ENCODE results near the gene SDS. TPM values are rescaled to one million over a fixed set of nuclear protein-coding genes. Genes with fewer than 3 reads are reported as not detected.

Gene SDS
- total and polyA plus RNA-seq, 2 of the 13 experiments (the other 11 are each of a cell fraction or from before 2014, with no cell fraction given) = not detected

DNA sequence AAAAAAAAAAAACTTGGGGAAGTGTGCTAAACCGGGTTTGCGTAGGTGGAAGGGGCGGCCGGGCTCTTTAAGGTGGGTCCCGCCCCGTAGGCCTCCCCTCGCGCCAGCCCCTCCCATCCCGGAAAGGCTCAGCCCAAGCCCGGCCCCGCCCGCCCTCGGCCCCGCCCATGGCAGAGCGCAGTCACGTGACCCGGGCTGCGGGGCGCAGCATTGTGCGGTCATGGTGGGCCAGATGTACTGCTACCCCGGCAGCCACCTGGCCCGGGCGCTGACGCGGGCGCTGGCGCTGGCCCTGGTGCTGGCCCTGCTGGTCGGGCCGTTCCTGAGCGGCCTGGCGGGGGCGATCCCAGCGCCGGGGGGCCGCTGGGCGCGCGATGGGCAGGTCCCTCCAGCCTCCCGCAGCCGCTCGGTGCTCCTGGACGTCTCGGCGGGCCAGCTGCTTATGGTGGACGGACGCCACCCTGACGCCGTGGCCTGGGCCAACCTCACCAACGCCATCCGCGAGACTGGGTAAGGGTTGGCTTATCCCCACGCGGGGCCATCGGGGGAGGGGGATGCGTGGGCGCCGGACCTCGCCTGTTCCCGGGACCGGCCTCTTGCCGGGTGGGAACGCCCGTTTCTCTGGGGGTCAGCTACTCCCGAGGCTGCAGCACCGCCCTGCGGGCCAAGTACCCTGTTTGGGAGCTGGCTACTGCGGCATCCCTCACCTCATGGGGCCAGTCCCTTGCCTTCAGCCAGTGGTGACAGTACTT is 45.1 kb downstream of the SDS start, which contains the start of gene PLBD2 (continued):
- TF ChIP-seq, protein P1, sequence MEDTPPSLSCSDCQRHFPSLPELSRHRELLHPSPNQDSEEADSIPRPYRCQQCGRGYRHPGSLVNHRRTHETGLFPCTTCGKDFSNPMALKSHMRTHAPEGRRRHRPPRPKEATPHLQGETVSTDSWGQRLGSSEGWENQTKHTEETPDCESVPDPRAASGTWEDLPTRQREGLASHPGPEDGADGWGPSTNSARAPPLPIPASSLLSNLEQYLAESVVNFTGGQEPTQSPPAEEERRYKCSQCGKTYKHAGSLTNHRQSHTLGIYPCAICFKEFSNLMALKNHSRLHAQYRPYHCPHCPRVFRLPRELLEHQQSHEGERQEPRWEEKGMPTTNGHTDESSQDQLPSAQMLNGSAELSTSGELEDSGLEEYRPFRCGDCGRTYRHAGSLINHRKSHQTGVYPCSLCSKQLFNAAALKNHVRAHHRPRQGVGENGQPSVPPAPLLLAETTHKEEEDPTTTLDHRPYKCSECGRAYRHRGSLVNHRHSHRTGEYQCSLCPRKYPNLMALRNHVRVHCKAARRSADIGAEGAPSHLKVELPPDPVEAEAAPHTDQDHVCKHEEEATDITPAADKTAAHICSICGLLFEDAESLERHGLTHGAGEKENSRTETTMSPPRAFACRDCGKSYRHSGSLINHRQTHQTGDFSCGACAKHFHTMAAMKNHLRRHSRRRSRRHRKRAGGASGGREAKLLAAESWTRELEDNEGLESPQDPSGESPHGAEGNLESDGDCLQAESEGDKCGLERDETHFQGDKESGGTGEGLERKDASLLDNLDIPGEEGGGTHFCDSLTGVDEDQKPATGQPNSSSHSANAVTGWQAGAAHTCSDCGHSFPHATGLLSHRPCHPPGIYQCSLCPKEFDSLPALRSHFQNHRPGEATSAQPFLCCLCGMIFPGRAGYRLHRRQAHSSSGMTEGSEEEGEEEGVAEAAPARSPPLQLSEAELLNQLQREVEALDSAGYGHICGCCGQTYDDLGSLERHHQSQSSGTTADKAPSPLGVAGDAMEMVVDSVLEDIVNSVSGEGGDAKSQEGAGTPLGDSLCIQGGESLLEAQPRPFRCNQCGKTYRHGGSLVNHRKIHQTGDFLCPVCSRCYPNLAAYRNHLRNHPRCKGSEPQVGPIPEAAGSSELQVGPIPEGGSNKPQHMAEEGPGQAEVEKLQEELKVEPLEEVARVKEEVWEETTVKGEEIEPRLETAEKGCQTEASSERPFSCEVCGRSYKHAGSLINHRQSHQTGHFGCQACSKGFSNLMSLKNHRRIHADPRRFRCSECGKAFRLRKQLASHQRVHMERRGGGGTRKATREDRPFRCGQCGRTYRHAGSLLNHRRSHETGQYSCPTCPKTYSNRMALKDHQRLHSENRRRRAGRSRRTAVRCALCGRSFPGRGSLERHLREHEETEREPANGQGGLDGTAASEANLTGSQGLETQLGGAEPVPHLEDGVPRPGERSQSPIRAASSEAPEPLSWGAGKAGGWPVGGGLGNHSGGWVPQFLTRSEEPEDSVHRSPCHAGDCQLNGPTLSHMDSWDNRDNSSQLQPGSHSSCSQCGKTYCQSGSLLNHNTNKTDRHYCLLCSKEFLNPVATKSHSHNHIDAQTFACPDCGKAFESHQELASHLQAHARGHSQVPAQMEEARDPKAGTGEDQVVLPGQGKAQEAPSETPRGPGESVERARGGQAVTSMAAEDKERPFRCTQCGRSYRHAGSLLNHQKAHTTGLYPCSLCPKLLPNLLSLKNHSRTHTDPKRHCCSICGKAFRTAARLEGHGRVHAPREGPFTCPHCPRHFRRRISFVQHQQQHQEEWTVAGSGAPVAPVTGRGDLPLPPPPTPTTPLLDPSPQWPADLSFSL (CRISPR knock-in tag; IDR thresholded peaks at IDR 0.05) = no peak
- TF ChIP-seq RFX3 (CRISPR knock-in tag; IDR thresholded peaks at IDR 0.05) (no peak), MTF2 (CRISPR knock-in tag; IDR thresholded peaks at IDR 0.05; ENCODE audit: borderline replicate concordance) (no peak), SIN3A (IDR thresholded peaks at IDR 0.05; ENCODE audit: borderline replicate concordance, low read depth, low read length) (peak; percentile 79; the same call in 1 of the 2 replicates), IRX3 (CRISPR knock-in tag; IDR thresholded peaks at IDR 0.05; ENCODE audit: borderline replicate concordance, low read depth) (0 out of 2 replicates have a peak, but pooled peaks have one; percentile 55), RFXANK (CRISPR knock-in tag; IDR thresholded peaks at IDR 0.05) (no peak), GFI1 (CRISPR knock-in tag; IDR thresholded peaks at IDR 0.05; ENCODE audit: borderline replicate concordance) (no peak), ZSCAN12 (CRISPR knock-in tag; IDR thresholded peaks at IDR 0.05) (no peak), BRD4 (CRISPR knock-in tag; IDR thresholded peaks at IDR 0.05) (no peak), ZNF781 (CRISPR knock-in tag; IDR thresholded peaks at IDR 0.05; ENCODE audit: borderline replicate concordance, not compliant biosample characterization) (no peak), GATAD2A (CRISPR knock-in tag; IDR thresholded peaks at IDR 0.05) (no peak), SRY (CRISPR knock-in tag; IDR thresholded peaks at IDR 0.05) (no peak), PHB2 (IDR thresholded peaks at IDR 0.05; ENCODE audit: partially characterized antibody) (no peak), ZSCAN21 (CRISPR knock-in tag; IDR thresholded peaks at IDR 0.05; ENCODE audit: borderline replicate concordance) (peak; percentile 75; the same call in 1 of the 2 replicates), ZNF530 (CRISPR knock-in tag; IDR thresholded peaks at IDR 0.05; ENCODE audit: low read depth) (no peak), ZNF230 (CRISPR knock-in tag; IDR thresholded peaks at IDR 0.05) (no peak)
- TF ChIP-seq, protein P2, sequence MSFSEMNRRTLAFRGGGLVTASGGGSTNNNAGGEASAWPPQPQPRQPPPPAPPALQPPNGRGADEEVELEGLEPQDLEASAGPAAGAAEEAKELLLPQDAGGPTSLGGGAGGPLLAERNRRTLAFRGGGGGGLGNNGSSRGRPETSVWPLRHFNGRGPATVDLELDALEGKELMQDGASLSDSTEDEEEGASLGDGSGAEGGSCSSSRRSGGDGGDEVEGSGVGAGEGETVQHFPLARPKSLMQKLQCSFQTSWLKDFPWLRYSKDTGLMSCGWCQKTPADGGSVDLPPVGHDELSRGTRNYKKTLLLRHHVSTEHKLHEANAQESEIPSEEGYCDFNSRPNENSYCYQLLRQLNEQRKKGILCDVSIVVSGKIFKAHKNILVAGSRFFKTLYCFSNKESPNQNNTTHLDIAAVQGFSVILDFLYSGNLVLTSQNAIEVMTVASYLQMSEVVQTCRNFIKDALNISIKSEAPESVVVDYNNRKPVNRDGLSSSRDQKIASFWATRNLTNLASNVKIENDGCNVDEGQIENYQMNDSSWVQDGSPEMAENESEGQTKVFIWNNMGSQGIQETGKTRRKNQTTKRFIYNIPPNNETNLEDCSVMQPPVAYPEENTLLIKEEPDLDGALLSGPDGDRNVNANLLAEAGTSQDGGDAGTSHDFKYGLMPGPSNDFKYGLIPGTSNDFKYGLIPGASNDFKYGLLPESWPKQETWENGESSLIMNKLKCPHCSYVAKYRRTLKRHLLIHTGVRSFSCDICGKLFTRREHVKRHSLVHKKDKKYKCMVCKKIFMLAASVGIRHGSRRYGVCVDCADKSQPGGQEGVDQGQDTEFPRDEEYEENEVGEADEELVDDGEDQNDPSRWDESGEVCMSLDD (CRISPR knock-in tag; IDR thresholded peaks at IDR 0.05; ENCODE audit: borderline replicate concordance) = no peak
- TF ChIP-seq, protein P3, sequence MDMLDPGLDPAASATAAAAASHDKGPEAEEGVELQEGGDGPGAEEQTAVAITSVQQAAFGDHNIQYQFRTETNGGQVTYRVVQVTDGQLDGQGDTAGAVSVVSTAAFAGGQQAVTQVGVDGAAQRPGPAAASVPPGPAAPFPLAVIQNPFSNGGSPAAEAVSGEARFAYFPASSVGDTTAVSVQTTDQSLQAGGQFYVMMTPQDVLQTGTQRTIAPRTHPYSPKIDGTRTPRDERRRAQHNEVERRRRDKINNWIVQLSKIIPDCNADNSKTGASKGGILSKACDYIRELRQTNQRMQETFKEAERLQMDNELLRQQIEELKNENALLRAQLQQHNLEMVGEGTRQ (IDR thresholded peaks at IDR 0.05; ENCODE audit: low read depth, low read length) = peak; percentile 85
- TF ChIP-seq, protein P3 (CRISPR knock-in tag; IDR thresholded peaks at IDR 0.05; ENCODE audit: borderline replicate concordance) = peak; percentile 86; the same call in 1 of the 2 replicates
